Tibial nerve (tissue), 4 donors: Measurements from ENCODE around the gene GNG12. TPM values are rescaled to one million over a fixed set of nuclear protein-coding genes. Genes with fewer than 3 reads are reported as not detected.

Experiments used
- DNase-seq, 2 donors: peaks; one replicate each; pipeline ENCODE4 v3.0.0-alpha.2; 2019; ENCODE audit warnings: low spot score in 2 of 2
- H3K27ac ChIP-seq, 4 donors: fragments of 200-600 bp; sonication (generic) in 3 of 4; one replicate each; pipeline ENCODE4 v1.5.1; 2017 to 2019; ENCODE audit warnings: mild to moderate bottlenecking in 1 of 4
- H3K27me3 ChIP-seq, 2 donors: fragments of 200-600 bp; sonication (generic) in 1 of 2; one replicate each; pipeline versions ENCODE4 v1.5.1 to v1.6.0; 2017 to 2019
- H3K36me3 ChIP-seq, 3 donors: fragments of 200-600 bp; sonication (generic); one replicate each; pipeline ENCODE4 v1.5.1; 2018 to 2019
- H3K4me1 ChIP-seq, 4 donors: fragments of 200-600 bp; sonication (generic) in 3 of 4; one replicate each; pipeline ENCODE4 v1.5.1; 2017 to 2019
- H3K4me3 ChIP-seq, 4 donors: fragments of 200-600 bp; sonication (generic) in 3 of 4; one replicate each; pipeline ENCODE4 v1.5.1; 2017 to 2019; ENCODE audit warnings: mild to moderate bottlenecking in 1 of 4, moderate library complexity in 1 of 4
- H3K9me3 ChIP-seq, 4 donors: fragments of 200-600 bp; sonication (generic) in 3 of 4; one replicate each; pipeline ENCODE4 v1.5.1; 2017 to 2019
- CTCF ChIP-seq, 5 experiments: fragments of 200-600 bp in 3 of 5; fragments of 450-650 bp in 2 of 5; sonication (generic) in 3 of 5; IDR thresholded peaks; one replicate each; pipeline ENCODE4 v1.5.1; 2016 to 2019; ENCODE audit warnings: antibody characterized with exemption in 5 of 5, mild to moderate bottlenecking in 3 of 5, moderate library complexity in 2 of 5
- EP300 ChIP-seq, 2 donors: sonication (generic); formaldehyde crosslinking; IDR thresholded peaks; one replicate each; pipeline ENCODE4 v1.6.1; 2017; ENCODE audit warnings: antibody characterized with exemption in 2 of 2, mild to moderate bottlenecking in 1 of 2
- POLR2A ChIP-seq, 2 donors: fragments of 450-650 bp; IDR thresholded peaks; one replicate each; pipeline ENCODE4 v1.6.1; 2017; ENCODE audit warnings: antibody characterized with exemption in 2 of 2, mild to moderate bottlenecking in 2 of 2, moderate library complexity in 2 of 2
- WGBS, 2 donors: methylation state at CpG; one replicate each; pipeline ENCODE4 v1.1.5; 2018; 5-methylcytosine and 5-hydroxymethylcytosine counted together
- total RNA-seq, 4 donors: library from RNA; depleted of rRNA; stranded (reverse); fragments of >200 nt; gene quantifications; one replicate each; pipeline ENCODE4 v1.1.0, GENCODE V29; 2016

GNG12 gene
- total RNA-seq, 4 donors from 2014 or later = 55.9 to 71.8 (median 68.4) TPM

- WGBS, 2 donors = 36 to 45% methylated on average over 3 of the region's 3 CpGs
- peak overlapping the region in 1 of 4 donors; percentile 15 for H3K27ac ChIP-seq
- H3K9me3 ChIP-seq = no peaks in the 10 kb centered on the region
- peaks cover 0 to 6% (median 0%) of the 10 kb centered on the region in 3 donors for H3K36me3 ChIP-seq
- peaks cover 0 to 29% (median 22%) of the 10 kb centered on the region in 4 donors for H3K4me1 ChIP-seq
- no peak for DNase-seq
- TF ChIP-seq EP300 (IDR thresholded peaks at IDR 0.05) (no peak), POLR2A (IDR thresholded peaks at IDR 0.05) (no peak), CTCF (IDR thresholded peaks at IDR 0.05) (no peak)
- no peak overlapping the region for H3K4me3 ChIP-seq
- H3K27me3 ChIP-seq = no peaks in the 10 kb centered on the region
These were observed 150.5 kb downstream of the GNG12 start for GRCh38 chr1:67682659-67683197.

- no peaks in the 10 kb centered on the region for H3K9me3 ChIP-seq
- H3K27ac ChIP-seq = no peak overlapping the region
- no peak overlapping the region for H3K4me3 ChIP-seq
- DNase-seq = no peak
- no peak for TF ChIP-seq EP300 (IDR thresholded peaks at IDR 0.05)
- no peaks in the 10 kb centered on the region for H3K27me3 ChIP-seq
- no peaks in the 10 kb centered on the region for H3K36me3 ChIP-seq
- 96 to 99% methylated on average over 2 of the region's 2 CpGs for WGBS, 2 donors
- peaks cover 0 to 17% (median 12%) of the 10 kb centered on the region in 4 donors for H3K4me1 ChIP-seq
These were observed 152.8 kb downstream of the GNG12 start for GRCh38 chr1:67680486-67680885.

- Histone ChIP-seq H3K9me3 (no peaks in the 10 kb centered on the region), H3K4me1 (peaks cover 0 to 23% (median 12%) of the 10 kb centered on the region in 4 donors), H3K4me3 (no peak overlapping the region), H3K27me3 (no peaks in the 10 kb centered on the region), H3K27ac (no peak overlapping the region), H3K36me3 (no peaks in the 10 kb centered on the region)
- DNase-seq = no peak
- TF ChIP-seq CTCF (IDR thresholded peaks at IDR 0.05) = no peak
- TF ChIP-seq EP300 (IDR thresholded peaks at IDR 0.05) = no peak
- no peak for TF ChIP-seq POLR2A (IDR thresholded peaks at IDR 0.05)
These were observed 153.6 kb downstream of the GNG12 start for GRCh38 chr1:67679691-67680090.

GRCh38 chr1:67677930-67678329 lies 155.3 kb downstream of the GNG12 start:
- WGBS, 2 donors = 61 to 82% methylated on average over 2 of the region's 2 CpGs
- H3K27ac ChIP-seq = no peak overlapping the region
- no peaks in the 10 kb centered on the region for H3K27me3 ChIP-seq
- H3K36me3 ChIP-seq = no peaks in the 10 kb centered on the region
- TF ChIP-seq POLR2A (IDR thresholded peaks at IDR 0.05) (no peak), EP300 (IDR thresholded peaks at IDR 0.05) (no peak), CTCF (IDR thresholded peaks at IDR 0.05) (no peak)
- peaks cover 0 to 12% (median 0%) of the 10 kb centered on the region in 4 donors for H3K4me1 ChIP-seq
- DNase-seq = no peak
- no peaks in the 10 kb centered on the region for H3K9me3 ChIP-seq
- H3K4me3 ChIP-seq = no peak overlapping the region

GRCh38 chr1:67677408-67677807 lies 155.9 kb downstream of the GNG12 start:
- H3K27ac ChIP-seq = no peak overlapping the region

GRCh38 chr1:67676946-67677345 lies 156.3 kb downstream of the GNG12 start:
- TF ChIP-seq POLR2A (IDR thresholded peaks at IDR 0.05) = no peak
- no peak for TF ChIP-seq EP300 (IDR thresholded peaks at IDR 0.05)
- no peak for TF ChIP-seq CTCF (IDR thresholded peaks at IDR 0.05)

More at GRCh38 chr1:67677408-67677807, 155.9 kb downstream of the GNG12 start:
- Histone ChIP-seq H3K4me1 (peaks cover 0 to 12% (median 0%) of the 10 kb centered on the region in 4 donors), H3K4me3 (no peak overlapping the region), H3K27me3 (no peaks in the 10 kb centered on the region), H3K36me3 (no peaks in the 10 kb centered on the region), H3K9me3 (no peaks in the 10 kb centered on the region)
- TF ChIP-seq EP300 (IDR thresholded peaks at IDR 0.05) = no peak
- no peak for DNase-seq
- WGBS, 2 donors = 95 to 96% methylated on average over 2 of the region's 2 CpGs

More at GRCh38 chr1:67676946-67677345, 156.3 kb downstream of the GNG12 start:
- Histone ChIP-seq H3K4me1 (peaks cover 0 to 12% (median 0%) of the 10 kb centered on the region in 4 donors), H3K27ac (no peak overlapping the region), H3K9me3 (no peaks in the 10 kb centered on the region), H3K36me3 (no peaks in the 10 kb centered on the region), H3K27me3 (no peaks in the 10 kb centered on the region), H3K4me3 (no peak overlapping the region)
- WGBS, 2 donors = 60 to 69% methylated on average over 2 of the region's 2 CpGs
- no peak for DNase-seq
